HG02943 (cell line): ENCODE data around the gene SYNRG.
"Not testable (repeated sequence)": the region's sequence is repeated elsewhere in the genome, so short reads cannot be mapped to it uniquely, and the experiment has no call there.

ENCODE experiments used
- ATAC-seq: cut with Tn5 transposase; IDR thresholded peaks from one replicate; pipeline ENCODE4 v1.9.1; 2021; ENCODE audit warnings: mild to moderate bottlenecking, low read depth, moderate library complexity; ENCODE audit not compliant: unreplicated experiment

The SYNRG gene

DNA sequence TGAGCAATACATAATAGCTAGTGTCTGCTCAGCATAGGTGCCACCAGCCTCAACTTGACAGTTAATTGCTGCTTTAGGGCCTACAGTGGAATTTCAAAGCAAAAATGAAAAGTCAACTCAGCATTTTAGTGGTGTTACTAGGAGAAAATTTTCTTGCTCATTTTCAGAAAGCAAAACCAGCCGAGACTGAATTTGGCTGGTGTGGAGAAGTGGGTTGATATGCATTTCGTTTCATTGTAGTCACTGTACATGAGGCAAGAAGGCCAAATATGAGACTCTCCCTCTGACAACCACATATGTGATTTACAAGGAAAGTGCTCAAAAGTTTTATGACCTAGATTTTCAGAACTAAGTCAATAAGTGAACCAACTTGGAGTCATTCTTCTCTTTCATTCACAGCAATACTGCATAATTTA is 65.6 kb downstream of the SYNRG start:
- no peak for ATAC-seq

DNA sequence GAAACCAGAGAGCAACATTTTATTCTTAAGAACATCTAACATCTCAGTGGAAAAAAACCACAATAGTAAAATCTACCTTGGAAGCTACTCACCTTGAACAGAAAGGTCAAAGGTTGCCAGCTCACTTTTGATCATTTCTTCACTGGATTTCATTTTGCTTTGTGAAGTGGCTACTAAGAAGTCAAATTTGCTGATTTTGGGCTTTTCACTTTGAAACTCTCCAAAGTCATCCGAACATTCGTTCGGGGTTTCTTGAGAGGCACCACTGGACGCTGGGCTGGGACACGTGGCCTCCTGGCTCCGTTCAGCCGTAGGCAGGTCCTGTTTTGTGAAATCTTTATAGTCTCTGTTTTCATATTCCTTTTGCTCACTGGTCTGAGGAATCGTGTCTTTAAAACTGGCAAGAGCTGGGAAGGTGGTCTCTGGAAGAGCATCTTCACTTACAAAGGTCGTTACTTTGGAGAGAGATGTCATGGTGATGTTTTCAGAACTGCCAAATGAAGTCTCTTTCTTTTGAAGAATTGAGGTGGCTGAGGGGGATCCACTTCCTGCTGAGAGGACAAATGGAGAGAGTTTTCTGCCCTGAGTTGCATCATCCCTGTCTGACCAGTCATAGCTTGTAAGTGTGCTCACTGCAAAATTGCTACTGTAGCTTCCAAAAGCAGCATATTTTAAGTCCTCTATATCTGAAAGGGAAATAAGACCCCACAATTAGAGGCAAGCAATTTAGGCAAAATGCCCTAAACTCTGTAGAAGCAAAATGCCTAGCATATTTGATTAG is 67.1 kb downstream of the SYNRG start:
- ATAC-seq, result no peak

DNA sequence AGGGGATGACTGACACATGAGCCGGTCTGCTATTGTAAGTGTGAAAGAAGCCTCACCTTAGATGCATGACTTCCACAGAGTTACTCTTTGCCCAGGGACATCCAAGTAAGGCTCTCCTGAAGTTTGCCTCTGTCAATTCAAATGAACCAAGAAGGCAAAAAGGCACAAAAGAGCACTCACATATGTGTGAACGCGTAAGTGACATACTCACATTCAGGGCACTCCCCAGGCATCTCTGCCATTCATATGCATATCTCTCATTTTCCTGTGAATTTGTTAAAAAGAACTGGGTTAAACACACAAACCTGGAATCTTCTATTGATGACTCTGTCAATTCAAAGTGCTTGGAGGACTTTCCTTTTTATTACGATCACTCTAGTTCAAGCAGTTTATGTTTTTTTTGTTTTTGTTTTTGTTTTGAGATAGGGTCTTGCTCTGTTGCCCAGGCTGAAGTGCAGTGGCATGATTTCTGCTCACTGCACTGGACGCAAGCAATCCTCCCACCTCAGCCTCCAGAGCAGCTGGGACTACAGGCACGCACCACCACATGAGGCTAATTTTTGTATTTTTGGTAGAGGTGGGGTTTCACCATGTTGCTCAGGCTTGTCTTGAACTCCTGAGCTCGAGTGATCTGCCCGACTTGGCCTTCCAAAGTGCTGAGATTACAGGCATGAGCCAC is 70.1 kb downstream of the SYNRG start:
- no peak for ATAC-seq

DNA sequence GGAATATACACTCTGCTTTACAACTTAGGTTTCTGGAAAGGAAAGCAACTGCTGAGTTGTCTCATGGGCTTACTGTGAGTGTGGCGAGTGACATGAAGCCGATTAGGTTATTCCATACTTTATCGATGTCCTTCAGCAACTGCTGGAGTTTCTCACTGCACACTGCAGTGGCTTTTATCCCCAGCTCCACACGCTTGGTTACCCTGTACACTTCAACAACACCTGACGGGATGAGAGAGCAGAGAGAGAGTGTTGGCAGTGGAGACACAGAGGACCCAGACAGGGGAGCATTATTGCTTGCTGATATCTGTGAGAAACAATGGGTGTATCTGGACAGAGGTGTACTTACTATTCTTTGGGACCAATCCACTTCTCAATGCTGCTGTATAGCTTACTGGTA is 73.3 kb downstream of the SYNRG start:
- no peak for ATAC-seq

DNA sequence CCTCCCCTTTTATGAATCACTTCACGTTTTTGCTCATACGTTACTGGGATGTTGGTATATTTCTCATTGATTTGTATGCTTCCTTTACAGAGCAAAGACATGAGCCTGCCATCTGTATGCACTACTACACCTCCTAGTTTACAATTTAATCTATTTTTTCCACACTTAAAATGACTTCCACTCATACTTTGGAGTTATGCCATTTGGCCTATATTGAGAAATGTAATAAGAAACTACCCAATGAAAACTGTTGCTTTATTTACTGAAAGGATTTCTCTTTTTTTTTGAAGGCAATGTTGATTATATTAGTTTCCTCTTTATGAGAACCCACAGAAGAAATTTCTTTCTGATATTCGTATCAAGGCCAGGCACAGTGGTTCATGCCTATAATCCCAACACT is 76.5 kb downstream of the SYNRG start:
- no peak for ATAC-seq

DNA sequence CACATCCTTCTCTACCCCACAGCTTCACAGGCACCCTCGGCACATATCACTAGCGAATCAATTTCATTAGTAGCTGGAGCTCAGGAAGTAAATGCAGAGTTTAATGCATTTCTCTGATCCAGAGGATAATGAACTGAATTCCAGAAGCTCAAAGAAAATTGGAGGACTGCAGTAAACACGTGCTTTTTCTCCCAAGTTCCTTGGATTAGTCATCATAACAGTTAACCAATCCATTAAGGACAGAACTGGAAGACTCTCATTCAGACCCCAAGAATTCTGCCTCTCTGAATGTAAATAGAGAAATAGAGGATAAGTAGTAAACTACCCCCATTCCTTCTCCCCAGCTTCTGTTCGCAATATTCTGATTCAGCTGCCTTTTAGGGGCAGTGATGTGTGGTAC is 78.8 kb downstream of the SYNRG start:
- no peak for ATAC-seq

DNA sequence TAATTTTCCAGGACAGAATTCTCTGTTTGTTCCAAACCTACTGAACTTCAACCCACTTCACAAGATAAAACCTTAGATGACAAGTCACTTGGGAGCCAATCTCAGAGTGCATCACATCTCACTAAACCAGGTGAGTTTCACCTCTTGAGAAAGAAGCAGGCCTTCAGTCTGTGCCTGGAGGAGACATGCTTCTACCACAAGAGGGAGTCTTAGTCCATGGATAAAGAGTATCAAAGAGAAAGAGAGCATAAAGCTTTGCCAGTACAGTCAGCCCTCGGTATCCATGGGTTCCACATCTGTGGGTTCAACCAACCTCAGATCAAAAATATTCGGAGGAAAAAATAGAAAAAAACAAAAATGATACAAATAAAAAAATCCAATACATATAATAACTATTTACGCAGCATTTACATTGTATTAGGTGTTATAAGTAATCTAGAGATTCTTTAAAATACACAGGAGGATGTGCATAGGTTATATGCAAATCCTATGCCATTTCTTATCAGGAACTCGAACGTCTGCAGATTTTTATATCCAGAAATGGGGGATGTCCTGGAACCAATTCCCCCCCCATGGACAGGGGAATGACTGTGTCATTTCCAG is 81.9 kb downstream of the SYNRG start:
- ATAC-seq, result no peak

DNA sequence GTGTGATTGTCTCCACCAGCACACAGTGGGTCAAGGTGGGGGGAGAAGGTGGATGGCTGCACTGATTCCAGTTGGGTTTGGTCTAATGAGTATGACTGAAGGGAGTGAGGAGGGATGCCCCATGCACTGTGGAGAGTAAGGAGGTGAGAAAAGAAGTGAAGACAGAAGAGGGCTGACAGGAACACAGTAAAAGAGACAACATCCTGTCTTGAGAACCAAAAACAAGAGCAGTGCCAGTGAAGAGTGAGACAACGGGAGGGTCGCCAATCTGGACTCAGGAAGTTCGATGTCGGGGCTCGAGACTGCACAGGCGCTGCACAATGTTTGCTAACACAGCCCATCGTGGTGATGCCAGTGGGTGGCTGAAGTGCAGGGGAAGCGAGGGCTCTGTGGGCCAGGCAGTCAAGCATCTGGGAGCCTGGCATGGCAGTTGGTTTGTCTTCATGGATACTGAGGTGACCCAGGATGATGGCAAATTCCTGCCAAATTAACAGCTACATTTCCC is 85.5 kb downstream of the SYNRG start:
- ATAC-seq, result no peak

DNA sequence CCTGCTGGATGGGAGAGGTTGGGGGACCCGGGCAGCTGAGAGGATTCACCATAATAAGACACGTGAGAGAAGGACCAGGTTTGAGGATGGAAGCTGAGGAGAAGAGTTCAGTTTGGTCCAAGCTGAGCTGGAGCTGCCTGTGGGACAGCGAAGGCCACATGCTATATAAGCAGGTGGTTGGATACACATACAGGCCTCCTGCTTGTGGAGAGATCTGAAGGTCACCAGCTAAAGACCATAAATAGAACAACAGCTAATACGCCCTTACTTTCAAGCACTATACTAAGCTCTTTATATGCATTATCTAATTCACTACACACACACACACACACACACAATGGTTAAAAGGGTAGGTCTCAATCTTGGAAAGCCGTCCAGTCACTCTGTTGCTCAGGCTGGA is 87.4 kb downstream of the SYNRG start:
- ATAC-seq, result no peak

DNA sequence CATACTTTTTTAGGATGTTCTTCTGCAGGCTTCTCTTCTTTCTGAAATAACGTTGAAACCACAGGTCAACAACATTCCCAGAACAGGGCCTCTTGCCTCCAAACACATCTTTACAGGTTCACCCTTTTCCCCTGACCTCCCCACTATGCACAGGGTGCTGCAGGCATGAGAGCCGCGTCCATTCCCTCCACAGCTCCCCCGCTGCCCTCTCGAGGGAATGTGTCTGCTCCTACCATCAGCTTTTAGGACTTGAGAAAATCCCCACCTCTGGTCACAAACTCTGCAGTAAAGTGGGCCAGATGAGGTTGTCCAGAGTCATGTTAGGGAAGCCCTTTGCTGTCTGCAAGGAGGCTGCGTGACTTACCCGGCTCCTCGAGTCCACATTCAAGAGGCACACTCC is 89.0 kb downstream of the SYNRG start:
- no peak for ATAC-seq

DNA sequence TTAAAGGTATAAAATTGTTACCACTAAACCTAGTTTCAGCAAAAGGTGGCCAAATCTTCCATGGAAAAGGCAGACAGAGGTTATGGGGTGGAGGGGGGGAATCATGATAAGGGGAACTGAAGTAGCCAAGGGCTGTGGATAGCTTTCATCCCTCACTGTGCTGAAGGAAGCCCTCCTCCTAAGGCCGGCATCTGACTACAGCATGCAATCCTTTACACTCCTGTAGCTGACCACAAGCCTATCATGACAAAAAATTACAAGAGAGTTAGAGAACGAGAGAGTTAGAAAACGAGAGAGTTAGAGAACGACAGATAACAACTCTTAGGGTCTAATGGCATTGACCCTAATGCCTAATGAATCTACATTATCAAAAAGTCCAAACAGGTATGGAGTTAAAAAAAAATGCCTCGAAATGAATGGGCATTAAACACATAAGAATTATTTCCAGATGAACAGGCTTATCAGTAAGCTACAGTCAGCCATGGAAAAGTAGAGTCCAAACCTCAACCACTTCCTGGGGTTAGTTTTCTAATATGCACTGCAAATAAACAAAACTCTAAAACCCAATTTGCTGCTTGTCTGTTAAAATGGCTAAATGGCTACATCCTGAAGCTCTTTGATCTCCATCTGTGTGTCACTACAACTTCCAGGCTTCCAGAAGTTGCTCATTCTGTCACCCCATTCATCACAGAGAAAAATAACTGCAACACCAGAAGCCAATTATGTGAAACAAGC is 89.8 kb downstream of the SYNRG start:
- ATAC-seq, result no peak

DNA sequence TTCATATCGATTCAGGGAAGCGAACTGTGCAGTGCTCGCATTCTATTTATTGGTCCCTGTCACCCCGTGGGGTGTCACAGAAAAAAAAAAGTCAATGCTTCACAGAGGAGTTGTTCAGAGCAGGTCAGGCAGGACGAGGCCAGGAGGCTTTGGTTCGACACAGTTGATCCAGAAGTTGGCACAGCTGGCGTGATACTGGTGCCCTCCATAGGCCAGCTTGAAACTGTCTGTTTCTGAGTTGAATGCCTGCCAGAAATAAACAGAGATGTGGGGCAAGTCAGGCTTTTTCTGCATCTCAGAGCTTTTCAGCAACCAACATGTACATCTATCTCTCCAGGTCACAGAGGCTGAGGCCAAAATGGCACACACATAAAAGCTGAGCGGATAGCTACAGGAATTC is 90.4 kb downstream of the SYNRG start:
- no peak for ATAC-seq

DNA sequence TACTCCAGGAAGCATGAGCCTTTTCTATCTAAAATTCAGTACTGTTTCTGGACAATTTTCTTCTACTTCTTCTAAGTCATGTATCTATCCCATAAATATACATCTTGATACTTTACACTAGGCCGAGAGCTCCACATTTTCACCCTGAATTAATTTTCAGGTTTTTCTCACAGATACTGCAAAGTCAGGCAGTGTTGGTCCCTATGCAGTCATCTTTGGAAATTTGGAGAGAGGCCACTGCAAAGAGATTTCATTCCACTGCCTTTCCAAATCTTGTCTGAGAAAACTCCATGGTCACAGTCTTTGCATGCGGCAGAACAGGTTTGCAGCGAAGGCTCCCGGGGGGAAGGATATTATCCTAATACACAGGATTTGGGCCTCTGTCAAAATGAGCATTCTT is 91.3 kb downstream of the SYNRG start:
- no peak for ATAC-seq

DNA sequence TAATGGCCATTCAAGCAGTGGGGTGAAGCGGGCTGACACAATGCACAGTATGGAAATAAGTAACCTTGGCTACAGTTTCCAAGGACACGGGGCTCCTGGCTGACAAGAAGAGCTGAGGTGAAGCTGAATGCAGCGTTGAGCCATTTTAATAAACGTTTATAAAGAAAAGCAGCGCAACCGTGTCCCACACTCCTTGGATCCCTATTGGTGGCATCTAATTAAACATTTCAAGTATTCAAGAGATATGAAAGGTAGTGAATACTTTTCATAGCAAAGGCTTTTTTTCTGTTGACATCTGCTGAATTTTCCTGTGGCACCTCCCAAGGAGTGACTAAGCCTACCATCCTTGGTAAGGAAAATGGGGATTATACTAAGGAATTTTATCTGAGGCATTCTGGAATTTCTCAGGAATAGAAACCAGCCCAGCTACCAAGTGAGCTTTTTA is 93.1 kb downstream of the SYNRG start:
- ATAC-seq, result no peak

DNA sequence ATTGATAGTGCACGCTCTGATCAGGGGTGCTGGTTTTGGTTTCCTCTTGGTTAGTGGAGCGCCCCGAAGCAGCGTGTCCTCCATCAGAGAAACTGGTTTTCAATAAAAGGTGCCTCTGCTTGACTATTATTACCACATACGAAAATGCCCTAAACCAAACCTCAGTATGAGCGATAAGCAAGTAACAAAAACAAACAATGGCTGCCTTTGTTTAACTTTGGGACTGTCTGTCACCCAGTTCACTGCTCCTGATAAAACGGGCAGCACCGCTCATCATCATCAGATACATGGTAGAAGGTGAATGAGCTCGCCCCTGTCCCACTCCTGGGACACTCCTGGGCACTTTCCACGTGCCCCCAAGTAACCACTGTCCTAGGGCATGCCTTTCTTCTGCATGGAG is 95.5 kb downstream of the SYNRG start:
- no peak for ATAC-seq

DNA sequence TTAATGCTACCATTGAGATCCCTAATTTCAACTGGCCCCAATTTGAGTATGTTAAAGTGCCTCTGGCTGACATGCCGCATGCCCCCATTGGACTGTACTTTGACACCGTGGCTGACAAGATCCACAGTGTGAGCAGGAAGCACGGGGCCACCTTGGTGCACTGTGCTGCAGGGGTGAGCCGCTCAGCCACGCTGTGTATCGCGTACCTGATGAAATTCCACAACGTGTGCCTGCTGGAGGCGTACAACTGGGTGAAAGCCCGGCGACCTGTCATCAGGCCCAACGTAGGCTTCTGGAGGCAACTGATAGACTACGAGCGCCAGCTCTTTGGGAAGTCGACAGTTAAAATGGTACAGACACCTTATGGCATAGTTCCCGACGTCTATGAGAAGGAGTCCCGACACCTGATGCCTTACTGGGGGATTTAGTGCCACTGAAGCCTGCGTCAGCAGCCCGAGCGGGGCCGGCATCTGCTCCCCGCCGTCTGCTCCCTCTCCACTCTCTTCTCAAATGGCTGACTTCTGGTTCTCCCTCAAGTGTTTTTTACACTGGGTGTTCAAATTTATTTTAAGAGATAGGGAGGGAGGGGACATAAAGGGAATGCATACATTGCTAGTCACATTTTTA is 96.7 kb downstream of the SYNRG start:
- no peak for ATAC-seq

DNA sequence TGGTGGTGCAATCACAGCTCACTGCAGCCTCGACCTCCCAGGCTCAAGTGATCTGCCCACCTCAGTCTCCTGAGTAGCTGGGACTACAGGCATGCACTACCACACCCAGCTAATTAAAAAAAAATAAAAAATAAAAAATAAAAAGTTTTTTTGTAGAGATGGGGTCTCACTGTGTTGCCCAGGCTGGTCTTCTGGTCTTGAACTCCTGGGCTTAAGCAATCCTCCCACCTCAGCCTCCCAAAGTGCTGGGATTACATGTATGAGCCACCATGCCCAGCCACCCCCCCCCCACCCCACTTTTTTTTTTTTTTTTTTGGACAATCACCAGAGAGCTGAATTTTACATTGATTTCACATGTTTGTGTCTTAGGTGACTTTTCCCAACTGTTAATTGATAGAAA is 97.6 kb downstream of the SYNRG start:
- ATAC-seq, result not testable (repeated sequence)

DNA sequence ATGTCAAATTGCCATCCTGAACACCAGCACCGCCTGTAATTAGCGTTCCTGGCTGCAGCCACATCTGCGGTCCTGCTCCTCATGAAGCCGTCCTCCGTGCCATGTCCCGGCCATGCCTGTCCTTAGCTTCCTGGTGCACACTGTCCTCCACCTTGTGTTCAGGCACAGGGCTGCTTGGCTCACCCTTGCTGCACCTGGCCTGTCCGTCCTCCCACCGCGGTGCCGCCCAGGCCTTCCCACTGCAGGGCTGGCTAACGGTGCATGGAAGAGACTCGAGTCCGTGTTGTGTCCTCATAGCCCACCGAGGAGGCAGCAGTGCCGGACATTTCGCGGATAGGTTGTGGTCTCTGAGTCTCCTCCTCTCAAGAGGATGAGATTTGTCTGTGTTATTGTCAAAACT is 99.2 kb downstream of the SYNRG start:
- ATAC-seq, result no peak

DNA sequence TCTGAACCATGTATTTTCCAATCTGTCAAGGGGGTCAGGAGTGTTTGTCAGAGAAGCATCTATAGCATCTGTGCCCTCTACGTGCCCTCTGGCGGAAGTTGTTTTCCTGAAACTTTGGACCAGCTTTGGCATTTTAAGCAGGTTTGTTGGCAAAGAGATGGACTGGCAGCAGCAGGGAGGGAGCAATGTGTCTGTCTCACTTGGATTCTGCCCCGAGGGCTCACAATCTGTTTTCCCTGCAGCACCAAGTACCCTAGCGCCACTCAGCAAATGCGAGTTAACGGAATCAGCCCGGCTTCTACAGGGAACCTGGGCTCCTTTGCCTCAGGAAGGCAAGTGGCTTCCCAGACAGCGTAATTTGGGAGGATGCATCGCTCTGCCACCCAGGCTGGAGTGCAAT is 102.1 kb downstream of the SYNRG start:
- no peak for ATAC-seq

DNA sequence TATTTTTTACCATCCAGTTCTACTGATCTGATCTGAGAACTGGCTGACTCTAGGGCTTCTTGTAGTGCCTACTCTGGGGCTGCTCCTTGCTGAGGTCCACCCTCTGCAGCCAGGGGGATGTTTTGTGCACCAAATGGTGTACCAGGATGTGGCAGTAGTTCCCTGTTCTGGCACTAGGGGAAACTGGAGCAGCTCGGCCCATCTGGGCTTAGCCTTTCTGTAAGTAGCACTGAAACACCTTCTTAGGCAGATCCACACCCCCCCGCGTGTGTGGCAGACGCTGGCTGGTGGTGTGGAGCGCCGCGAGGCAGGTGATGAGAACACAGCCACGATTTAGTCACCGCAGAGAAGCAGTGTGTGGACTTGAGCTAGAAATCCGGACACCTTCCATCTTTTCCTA is 102.5 kb downstream of the SYNRG start:
- no peak for ATAC-seq

DNA sequence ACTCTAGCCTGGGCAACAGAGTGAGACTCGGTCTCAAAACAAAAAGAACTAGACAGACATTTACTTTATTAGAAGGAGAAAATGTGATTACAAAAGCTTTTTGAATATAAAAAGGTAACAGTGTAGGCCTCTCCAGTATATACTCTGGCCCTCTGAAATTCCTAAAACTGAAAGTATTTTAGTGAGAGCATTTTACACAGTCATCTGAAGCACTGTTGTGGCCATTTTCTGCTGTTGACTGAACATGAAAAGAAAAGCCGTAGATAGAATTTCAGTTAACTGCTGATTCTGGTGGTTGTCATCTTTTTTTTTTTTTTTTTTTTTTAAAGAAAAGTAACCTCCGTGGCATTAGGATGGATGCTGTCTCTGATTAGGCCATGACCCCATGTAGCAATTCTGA is 103.9 kb downstream of the SYNRG start:
- ATAC-seq, result no peak
